H9 (cell line): ENCODE results near the gene CYB5A. TPM values are rescaled to one million over a fixed set of nuclear protein-coding genes. Genes with fewer than 3 reads are reported as not detected.

Experiments
- DNase-seq: peaks from one replicate; pipeline ENCODE4 v3.0.0-alpha.2; 2017
- H2AFZ ChIP-seq: one replicate; pipeline ENCODE4 v1.6.1; 2013; ENCODE audit warnings: mild to moderate bottlenecking, low read length, control low read depth, moderate library complexity
- H2AK5ac ChIP-seq: 2 replicates; pipeline ENCODE4 v1.6.1; 2013; ENCODE audit warnings: low read length, control low read depth, mixed read lengths; ENCODE audit not compliant: insufficient read length
- H2BK120ac ChIP-seq: one replicate; pipeline ENCODE4 v1.6.1; 2013; ENCODE audit warnings: low read depth, mild to moderate bottlenecking, low read length, control low read depth, inconsistent platforms; ENCODE audit not compliant: poor library complexity, severe bottlenecking
- H2BK12ac ChIP-seq: 2 replicates; pipeline ENCODE4 v1.6.1; 2013; ENCODE audit warnings: low read length, control low read depth, mixed read lengths, low read depth; ENCODE audit not compliant: insufficient read length
- H2BK15ac ChIP-seq: 2 replicates; pipeline ENCODE4 v1.6.1; 2013; ENCODE audit warnings: low read depth, low read length, control low read depth
- H2BK20ac ChIP-seq: one replicate; pipeline ENCODE4 v1.6.1; 2013; ENCODE audit warnings: low read depth, mild to moderate bottlenecking, low read length, control low read depth, inconsistent platforms; ENCODE audit not compliant: poor library complexity, severe bottlenecking
- H2BK5ac ChIP-seq: 2 replicates; pipeline ENCODE4 v1.6.1; 2013; ENCODE audit warnings: low read length, control low read depth, mixed read lengths; ENCODE audit not compliant: insufficient read length
- H3K14ac ChIP-seq: 2 replicates; pipeline ENCODE4 v1.6.1; 2013; ENCODE audit warnings: low read length, control low read depth; ENCODE audit not compliant: insufficient read depth
- H3K18ac ChIP-seq: 2 replicates; pipeline ENCODE4 v1.6.1; 2013; ENCODE audit warnings: low read depth, mild to moderate bottlenecking, mixed read lengths, low read length, control low read depth; ENCODE audit not compliant: insufficient read length
- H3K23ac ChIP-seq: 2 replicates; pipeline ENCODE4 v1.6.1; 2013; ENCODE audit warnings: low read length, control low read depth, mixed read lengths, low read depth; ENCODE audit not compliant: insufficient read length
- H3K23me2 ChIP-seq: 2 replicates; pipeline ENCODE4 v1.6.1; 2013; ENCODE audit warnings: low read depth, mild to moderate bottlenecking, mixed read lengths, low read length, control low read depth; ENCODE audit not compliant: insufficient read length, poor library complexity, severe bottlenecking
- H3K27ac ChIP-seq: 2 replicates; pipeline ENCODE4 v1.5.1; 2013; ENCODE audit warnings: low read length, control low read depth, mixed read lengths, low read depth; ENCODE audit not compliant: insufficient read length
- H3K27me3 ChIP-seq: 2 replicates; pipeline ENCODE4 v1.6.1; 2013; ENCODE audit warnings: low read length, control low read depth, inconsistent platforms; ENCODE audit not compliant: insufficient read depth
- H3K4ac ChIP-seq: 2 replicates; pipeline ENCODE4 v1.6.1; 2013; ENCODE audit warnings: low read depth, mild to moderate bottlenecking, control low read depth, inconsistent platforms, low read length, moderate library complexity
- H3K4me1 ChIP-seq: 2 replicates; pipeline ENCODE4 v1.6.1; 2013; ENCODE audit warnings: low read length, control low read depth, inconsistent platforms; ENCODE audit not compliant: insufficient read depth
- H3K4me2 ChIP-seq: 2 replicates; pipeline ENCODE4 v1.6.1; 2013; ENCODE audit warnings: low read length, control low read depth, mixed read lengths; ENCODE audit not compliant: insufficient read length, insufficient read depth
- H3K56ac ChIP-seq: 2 replicates; pipeline ENCODE4 v1.6.1; 2013; ENCODE audit warnings: low read depth, mild to moderate bottlenecking, mixed read lengths, low read length, control low read depth; ENCODE audit not compliant: insufficient read length
- H3K79me1 ChIP-seq: 2 replicates; pipeline ENCODE4 v1.6.1; 2013; ENCODE audit warnings: low read depth, mild to moderate bottlenecking, moderate library complexity, low read length, control low read depth, inconsistent platforms; ENCODE audit not compliant: insufficient read depth, poor library complexity, severe bottlenecking
- H3K79me2 ChIP-seq: 2 replicates; pipeline ENCODE4 v1.6.1; 2013; ENCODE audit warnings: low read length, control low read depth, inconsistent platforms; ENCODE audit not compliant: insufficient read depth
- H3K9ac ChIP-seq: 2 replicates; pipeline ENCODE4 v1.6.1; 2013; ENCODE audit warnings: low read length, control low read depth, mixed read lengths; ENCODE audit not compliant: insufficient read length; ENCODE audit errors: extremely low read depth
- H3K9me3 ChIP-seq: one replicate; pipeline ENCODE4 v1.6.1; 2013; ENCODE audit warnings: low read depth, low read length, inconsistent platforms; ENCODE audit not compliant: control insufficient read depth
- H3T11ph ChIP-seq: one replicate; pipeline ENCODE4 v1.6.1; 2013; ENCODE audit warnings: mild to moderate bottlenecking, low read length, control low read depth, inconsistent platforms
- H4K20me1 ChIP-seq: one replicate; pipeline ENCODE4 v1.6.1; 2013; ENCODE audit not compliant: control insufficient read depth, insufficient read length, insufficient read depth
- H4K5ac ChIP-seq: 2 replicates; pipeline ENCODE4 v1.6.1; 2013; ENCODE audit warnings: low read depth, mild to moderate bottlenecking, mixed read lengths, low read length, control low read depth; ENCODE audit not compliant: insufficient read length
- H4K8ac ChIP-seq: replicated peaks from 2 replicates; pipeline ENCODE4 v1.6.1; 2013; ENCODE audit warnings: low read length, control low read depth, mixed read lengths, low read depth; ENCODE audit not compliant: insufficient read length
- H4K91ac ChIP-seq: 2 replicates; pipeline ENCODE4 v1.6.1; 2013; ENCODE audit warnings: low read depth, mild to moderate bottlenecking, moderate library complexity, mixed read lengths, low read length, control low read depth; ENCODE audit not compliant: insufficient read length
- H3K27ac Mint-ChIP-seq, 3 experiments: 2 replicates in 2 of 3; 3 replicates in 1 of 3; pipeline ENCODE4 v1.8.0; 2020 to 2021; ENCODE audit warnings: mixed read lengths in 3 of 3, mild to moderate bottlenecking in 1 of 3, moderate library complexity in 1 of 3
- H3K27me3 Mint-ChIP-seq: 2 replicates; pipeline ENCODE4 v1.8.0; 2021; ENCODE audit warnings: low read depth, mild to moderate bottlenecking, moderate library complexity, mixed read lengths
- H3K36me3 Mint-ChIP-seq, 3 experiments: 2 replicates in 2 of 3; 3 replicates in 1 of 3; pipeline ENCODE4 v1.8.0; 2020 to 2021; ENCODE audit warnings: low read depth in 3 of 3, mixed read lengths in 3 of 3; ENCODE audit not compliant: insufficient read depth in 1 of 3
- H3K4me1 Mint-ChIP-seq, 2 experiments: 2 replicates each; pipeline ENCODE4 v1.8.0; 2020; ENCODE audit warnings: mixed read lengths in 2 of 2
- H3K4me3 Mint-ChIP-seq, 2 experiments: 2 replicates in 1 of 2; 3 replicates in 1 of 2; pipeline ENCODE4 v1.8.0; 2020 to 2021; ENCODE audit warnings: mild to moderate bottlenecking in 2 of 2, mixed read lengths in 2 of 2, moderate library complexity in 1 of 2
- H3K9me3 Mint-ChIP-seq, 2 experiments: 2 replicates in 1 of 2; 3 replicates in 1 of 2; pipeline ENCODE4 v1.8.0; 2020; ENCODE audit warnings: mild to moderate bottlenecking in 2 of 2, mixed read lengths in 2 of 2, moderate library complexity in 1 of 2
- CTCF ChIP-seq: fragments of 200-600 bp; sonication (generic); conservative IDR thresholded peaks from 3 replicates; pipeline ENCODE4 v1.8.0; 2021; ENCODE audit warnings: antibody characterized with exemption, mild to moderate bottlenecking
- WGBS: extraction: QIAGEN DNeasy Blood & Tissue Kit; methylation state at CpG from one replicate; pipeline ENCODE4 v1.1.7; 2013; ENCODE audit warnings: missing lambda C conversion rate, low lambda C conversion rate, mixed read lengths; ENCODE audit not compliant: insufficient read length; ENCODE audit errors: extremely low coverage; 5-methylcytosine and 5-hydroxymethylcytosine counted together
- total RNA-seq: library from RNA; stranded (reverse); gene quantifications from 2 replicates; pipeline ENCODE4 v1.2.1, GENCODE V29; 2021

Gene CYB5A
- total RNA-seq, 1 experiment from 2014 or later, result 93.2 TPM

- H2BK20ac ChIP-seq, result no peak overlapping the region
- H2BK120ac ChIP-seq, result no peak overlapping the region
- Mint-ChIP-seq H3K27ac (no peak overlapping the region; a peak in 1 of 7 replicates), H3K9me3 (no peaks in the 10 kb centered on the region), H3K4me1 (peaks cover 55 to 60% of the 10 kb centered on the region in 2 experiments), H3K27me3 (no peaks in the 10 kb centered on the region), H3K4me3 (no peak overlapping the region), H3K36me3 (peaks cover 16 to 22% (median 18%) of the 10 kb centered on the region in 3 experiments)
- H3K23me2 ChIP-seq, result no peaks in the 10 kb centered on the region
- no peaks in the 10 kb centered on the region for H4K20me1 ChIP-seq
- H3K27ac ChIP-seq, result no peak overlapping the region
- H3K18ac ChIP-seq, result no peak overlapping the region
- no peak overlapping the region for H4K5ac ChIP-seq
- no peak overlapping the region for H2AFZ ChIP-seq
- H3T11ph ChIP-seq, result no peak overlapping the region
- DNase-seq, result no peak
- peaks cover 12% of the 10 kb centered on the region for H3K79me1 ChIP-seq
- H4K91ac ChIP-seq, result no peak overlapping the region
- WGBS, result no CpG with 5 or more reads among the region's 7 CpGs
- no peak overlapping the region for H3K4ac ChIP-seq
- no peak overlapping the region for H3K4me2 ChIP-seq
- no peak overlapping the region for H3K14ac ChIP-seq
- H3K23ac ChIP-seq, result no peak overlapping the region
- H4K8ac ChIP-seq, result no peak overlapping the region
- H2BK12ac ChIP-seq, result no peak overlapping the region
- no peaks in the 10 kb centered on the region for H3K9me3 ChIP-seq
- H3K79me2 ChIP-seq, result peaks cover 9% of the 10 kb centered on the region; the same call in 1 of the 2 replicates
- no peak for TF ChIP-seq CTCF
- H2BK5ac ChIP-seq, result no peak overlapping the region
- H2BK15ac ChIP-seq, result no peak overlapping the region
- peaks cover 25% of the 10 kb centered on the region for H3K4me1 ChIP-seq
- H3K56ac ChIP-seq, result no peak overlapping the region
- H2AK5ac ChIP-seq, result no peak overlapping the region
- H3K9ac ChIP-seq, result no peak overlapping the region
- H3K27me3 ChIP-seq, result no peaks in the 10 kb centered on the region
Measured at GRCh38 chr18:74278983-74279382, 12.8 kb downstream of the CYB5A start.
